Adrenal gland (tissue), 5 donors: ENCODE data around the gene KLF3.
A peak's percentile ranks its signal among the peaks of the same experiment; 100 is the strongest.

Experiments used
- CTCF ChIP-seq, 6 experiments: fragments of 450-650 bp in 4 of 6; fragments of 200-600 bp in 2 of 6; sonication (generic) in 1 of 6; IDR thresholded peaks; 1 replicate in 5 of 6; 2 replicates in 1 of 6; pipeline versions ENCODE4 v1.5.1 to v1.8.0; 2016 to 2021; ENCODE audit warnings: antibody characterized with exemption in 6 of 6, mild to moderate bottlenecking in 2 of 6, moderate library complexity in 1 of 6
- POLR2A ChIP-seq, 2 donors: fragments of 450-650 bp; IDR thresholded peaks; one replicate each; pipeline ENCODE4 v1.6.1; 2017; ENCODE audit warnings: antibody characterized with exemption in 2 of 2, mild to moderate bottlenecking in 2 of 2, moderate library complexity in 1 of 2
- donor health status: DM: no; HTN: no; CAD: no.

- no peak for TF ChIP-seq POLR2A (IDR thresholded peaks at IDR 0.05)
- TF ChIP-seq CTCF (IDR thresholded peaks at IDR 0.05), result peak in 1 of 6 experiments; percentile 12
Observed at GRCh38 chr4:38666766-38667084, 2.7 kb downstream of the KLF3 start.
